Pancreas (tissue), 10 donors: ENCODE measurements around the gene IL36RN. TPM values are rescaled to one million over a fixed set of nuclear protein-coding genes. Genes with fewer than 3 reads are reported as not detected.

Source experiments
- ATAC-seq, 4 donors: fragments of 200-7000 bp; cut with Tn5 transposase; one replicate each; pipeline versions ENCODE4 v1.8.0 to v1.9.1; 2020; ENCODE audit warnings: mild to moderate bottlenecking in 4 of 4, moderate library complexity in 4 of 4
- DNase-seq, 6 donors: peaks; one replicate each; pipeline ENCODE4 v3.0.0-alpha.2; 2020
- FAIRE-seq: peaks from 2 replicates; lab custom pipeline; 2012; peaks lifted over from hg19 to GRCh38; lab: Jason Lieb, UNC
- H3K27ac ChIP-seq, 4 donors: fragments of 200-600 bp; sonication (generic); 1 replicate in 3 of 4; 2 replicates in 1 of 4; pipeline versions ENCODE4 v1.5.0 to v1.8.0; 2020
- H3K27me3 ChIP-seq, 4 donors: fragments of 200-600 bp; one replicate each; pipeline ENCODE4 v1.8.0; 2021
- H3K36me3 ChIP-seq, 3 donors: fragments of 200-600 bp; sonication (generic) in 1 of 3; one replicate each; pipeline versions ENCODE4 v1.5.0 to v1.8.0; 2020 to 2021
- H3K4me1 ChIP-seq, 3 donors: fragments of 200-600 bp; one replicate each; pipeline ENCODE4 v1.8.0; 2021
- H3K4me3 ChIP-seq, 4 donors: fragments of 200-600 bp; sonication (generic) in 2 of 4; one replicate each; pipeline versions ENCODE4 v1.5.0 to v1.8.0; 2020 to 2021
- H3K9me3 ChIP-seq, 4 donors: fragments of 200-600 bp; one replicate each; pipeline ENCODE4 v1.8.0; 2021
- WGBS, 2 donors: extraction: QIAGEN DNeasy Blood & Tissue Kit; methylation state at CpG; one replicate each; pipeline ENCODE4 v1.1.7; 2013; 5-methylcytosine and 5-hydroxymethylcytosine counted together
- intact Hi-C, 3 donors: fragments of 100-400 bp; cut with DNase I; formaldehyde crosslinking; loops; one replicate each; pipeline versions ENCODE4 v1.11.1 to v1.14.2; 2022
- polyA plus RNA-seq, 2 donors: library from polyadenylated mRNA; stranded (reverse); fragments of 200-250 nt; gene quantifications; one replicate each; pipeline ENCODE4 v1.2.3, GENCODE V29; 2013
- total RNA-seq, 6 donors: library from RNA; stranded (reverse); fragmentation: NEBNext Ultra II Directional in 4 of 6; extraction: Animal tissue kit (Norgen Biotek cat#: 25700) in 4 of 6; gene quantifications; one replicate each; pipeline versions ENCODE4 v1.2.1 to v1.2.4, GENCODE V29; 2021 to 2023
- TF ChIP-seq, protein P1 (sequence below), 4 donors: fragments of 200-600 bp; sonication (generic) in 3 of 4; IDR thresholded peaks; one replicate each; pipeline versions ENCODE4 v1.5.0 to v1.8.0; 2021; ENCODE audit warnings: antibody characterized with exemption in 4 of 4
- donor health status: healthy with polysubstance abuse.
- donor health status: DM: no; HTN: no; CAD: no; lungs with moderate emphysema.
- donor health status: DM: no; HTN: no; CAD: no.
- donor health status: control.
- donor health status: control.
- donor health status: Bipolar disorder and iron deficiency.
- donor health status: DM: yes; HTN: yes; CAD: no.
- donor health status: DM: no; HTN: no; CAD: no.
- donor health status: DM: no; HTN: no; CAD: no.
- donor health status: DM: yes; HTN: yes; CAD: no.

The IL36RN gene
- total and polyA plus RNA-seq, 8 donors: not detected

DNA sequence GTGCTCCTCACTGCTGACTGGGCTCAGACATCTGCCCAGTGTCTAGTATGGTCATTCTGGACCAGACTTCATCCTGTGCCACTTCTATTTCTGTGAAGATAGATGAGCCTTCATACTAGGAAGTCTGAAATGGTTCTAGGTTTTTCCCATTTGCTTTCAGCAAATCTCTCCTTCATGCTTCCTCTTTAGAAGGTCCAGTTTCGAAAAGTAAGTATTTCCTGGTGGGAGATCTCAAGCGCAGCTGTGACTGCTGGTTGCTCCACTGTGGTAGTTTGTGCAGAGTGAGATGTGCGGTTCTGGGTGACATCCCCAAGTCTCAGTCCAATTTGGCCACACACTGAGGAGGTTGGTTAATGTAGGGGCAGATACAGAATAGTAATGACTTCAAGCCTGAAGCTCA is 20.7 kb upstream of the IL36RN start:
- FAIRE-seq (no peak), ATAC-seq (no peak), DNase-seq (no peak)
- Histone ChIP-seq H3K4me1 (peaks cover 9 to 23% (median 9%) of the 10 kb centered on the region in 3 donors), H3K27me3 (no peaks in the 10 kb centered on the region), H3K4me3 (no peak overlapping the region), H3K27ac (no peak overlapping the region), H3K9me3 (no peaks in the 10 kb centered on the region), H3K36me3 (no peaks in the 10 kb centered on the region)
- intact Hi-C loops: no loop called here
- WGBS, 2 donors: 91 to 100% methylated on average over 3 of the region's 3 CpGs
- TF ChIP-seq, protein P1, sequence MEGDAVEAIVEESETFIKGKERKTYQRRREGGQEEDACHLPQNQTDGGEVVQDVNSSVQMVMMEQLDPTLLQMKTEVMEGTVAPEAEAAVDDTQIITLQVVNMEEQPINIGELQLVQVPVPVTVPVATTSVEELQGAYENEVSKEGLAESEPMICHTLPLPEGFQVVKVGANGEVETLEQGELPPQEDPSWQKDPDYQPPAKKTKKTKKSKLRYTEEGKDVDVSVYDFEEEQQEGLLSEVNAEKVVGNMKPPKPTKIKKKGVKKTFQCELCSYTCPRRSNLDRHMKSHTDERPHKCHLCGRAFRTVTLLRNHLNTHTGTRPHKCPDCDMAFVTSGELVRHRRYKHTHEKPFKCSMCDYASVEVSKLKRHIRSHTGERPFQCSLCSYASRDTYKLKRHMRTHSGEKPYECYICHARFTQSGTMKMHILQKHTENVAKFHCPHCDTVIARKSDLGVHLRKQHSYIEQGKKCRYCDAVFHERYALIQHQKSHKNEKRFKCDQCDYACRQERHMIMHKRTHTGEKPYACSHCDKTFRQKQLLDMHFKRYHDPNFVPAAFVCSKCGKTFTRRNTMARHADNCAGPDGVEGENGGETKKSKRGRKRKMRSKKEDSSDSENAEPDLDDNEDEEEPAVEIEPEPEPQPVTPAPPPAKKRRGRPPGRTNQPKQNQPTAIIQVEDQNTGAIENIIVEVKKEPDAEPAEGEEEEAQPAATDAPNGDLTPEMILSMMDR (IDR thresholded peaks at IDR 0.05): no peak

DNA sequence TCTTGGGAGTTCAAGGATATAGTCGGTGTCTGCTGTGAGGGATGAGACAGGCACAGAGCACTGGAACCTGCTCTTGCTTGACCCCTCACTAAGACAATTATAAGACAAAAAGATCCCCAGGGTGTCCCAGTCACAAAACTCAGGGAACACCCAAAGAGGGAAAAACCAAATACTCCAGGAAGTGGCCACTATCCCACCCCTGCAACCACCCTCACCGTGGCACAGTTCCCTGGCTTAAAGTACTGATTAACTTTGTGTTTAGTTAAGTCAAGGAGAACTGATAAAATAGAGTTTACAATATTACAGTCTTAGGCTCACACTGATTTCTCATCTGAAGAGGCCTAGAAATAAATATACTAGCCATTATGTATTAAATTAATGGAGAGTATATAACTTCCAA is 19.8 kb upstream of the IL36RN start:
- peak in 3 of 6 donors; percentile 35 to 64 (median 40) for DNase-seq
- FAIRE-seq: no peak
- Histone ChIP-seq H3K4me1 (peaks cover 9 to 23% (median 9%) of the 10 kb centered on the region in 3 donors), H3K4me3 (no peak overlapping the region), H3K36me3 (no peaks in the 10 kb centered on the region), H3K27ac (peak overlapping the region in 1 of 4 donors; percentile 40), H3K9me3 (no peaks in the 10 kb centered on the region), H3K27me3 (no peaks in the 10 kb centered on the region)
- TF ChIP-seq, protein P1 (IDR thresholded peaks at IDR 0.05): no peak
- WGBS, 2 donors: 26 to 30% methylated on average over 2 of the region's 2 CpGs
- peak; percentile 64 to 99 (median 94) for ATAC-seq
- intact Hi-C loops: no loop called here

DNA sequence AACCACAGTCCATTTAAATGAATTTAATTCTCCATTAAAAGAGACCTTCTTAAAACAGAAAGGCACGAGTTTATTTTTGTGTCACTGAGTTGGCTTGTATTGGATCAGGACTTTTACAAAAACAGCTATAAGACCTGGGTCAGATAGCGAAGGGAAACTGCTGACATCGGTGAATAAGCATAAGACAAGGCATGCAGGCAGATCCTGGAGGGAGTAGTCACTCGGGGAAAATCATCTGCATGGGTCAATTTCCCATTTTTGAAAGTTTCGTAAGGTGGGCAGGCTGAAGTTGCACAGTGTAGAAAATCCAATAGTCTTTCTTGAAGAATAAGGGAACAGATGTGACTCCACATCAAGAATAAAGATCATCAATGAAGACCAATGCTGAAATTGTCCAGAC is 19.3 kb upstream of the IL36RN start:
- ATAC-seq: peak in 1 of 4 donors; percentile 13
- FAIRE-seq: no peak
- H3K36me3 ChIP-seq: no peaks in the 10 kb centered on the region
- TF ChIP-seq, protein P1 (IDR thresholded peaks at IDR 0.05): no peak
- peaks cover 9 to 23% (median 9%) of the 10 kb centered on the region in 3 donors for H3K4me1 ChIP-seq
- 17 to 41% methylated on average over 5 of the region's 5 CpGs for WGBS, 2 donors
- H3K27me3 ChIP-seq: no peaks in the 10 kb centered on the region
- no peak for DNase-seq
- no peak overlapping the region for H3K4me3 ChIP-seq
- H3K9me3 ChIP-seq: no peaks in the 10 kb centered on the region
- H3K27ac ChIP-seq: peak overlapping the region in 1 of 4 donors; percentile 40
- intact Hi-C loops: no loop called here

DNA sequence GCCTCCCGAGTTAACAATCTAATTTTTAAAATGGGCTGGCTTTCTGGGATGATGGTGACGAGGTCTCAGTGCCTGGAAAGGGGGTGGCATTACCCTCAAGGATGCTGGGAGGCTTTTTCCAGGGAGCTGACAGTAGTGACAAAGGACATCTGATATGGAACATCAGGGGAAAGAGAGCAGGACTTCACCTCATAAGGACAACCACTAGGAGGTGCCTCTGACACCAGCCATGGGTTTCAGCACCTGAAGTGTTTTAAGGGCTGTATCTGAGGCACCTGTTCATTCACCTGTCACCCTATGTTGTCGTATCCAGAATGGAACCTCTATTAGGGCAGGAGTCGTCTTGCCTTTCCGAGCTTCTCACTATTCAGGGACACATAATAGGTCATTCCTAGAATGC is 17.1 kb upstream of the IL36RN start:
- DNase-seq (no peak), ATAC-seq (no peak), FAIRE-seq (no peak)
- intact Hi-C loops: no loop called here
- WGBS, 2 donors: 86 to 92% methylated on average over 5 of the region's 5 CpGs
- Histone ChIP-seq H3K4me1 (peaks cover 9 to 23% (median 9%) of the 10 kb centered on the region in 3 donors), H3K9me3 (no peaks in the 10 kb centered on the region), H3K36me3 (no peaks in the 10 kb centered on the region), H3K27me3 (no peaks in the 10 kb centered on the region), H3K27ac (no peak overlapping the region), H3K4me3 (no peak overlapping the region)
- TF ChIP-seq, protein P1 (IDR thresholded peaks at IDR 0.05): no peak

DNA sequence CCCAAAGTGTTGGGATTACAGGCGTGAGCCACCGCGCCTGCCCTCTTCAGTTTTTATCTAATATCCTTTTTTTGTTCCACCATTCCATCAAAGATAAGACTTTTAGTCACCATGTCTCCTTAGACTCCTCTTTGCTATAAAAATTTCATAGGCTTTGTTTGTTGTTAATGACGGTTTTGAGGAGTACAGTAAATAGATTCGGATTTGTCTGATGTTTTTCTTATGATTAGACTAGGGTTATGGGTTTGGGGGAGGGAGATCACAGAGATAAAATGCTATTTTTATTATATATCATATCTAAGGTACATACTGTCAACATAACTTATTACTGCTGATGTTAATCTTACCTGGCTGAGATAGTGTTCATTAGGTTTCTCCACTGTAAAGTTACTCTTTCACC is 12.5 kb upstream of the IL36RN start:
- no peaks in the 10 kb centered on the region for H3K36me3 ChIP-seq
- H3K27ac ChIP-seq: no peak overlapping the region
- H3K4me1 ChIP-seq: no peaks in the 10 kb centered on the region
- ATAC-seq (no peak), FAIRE-seq (no peak), DNase-seq (no peak)
- TF ChIP-seq, protein P1 (IDR thresholded peaks at IDR 0.05): no peak
- no peak overlapping the region for H3K4me3 ChIP-seq
- WGBS, 2 donors: 81 to 89% methylated on average over 5 of the region's 5 CpGs
- intact Hi-C loops: no loop called here
- H3K27me3 ChIP-seq: no peaks in the 10 kb centered on the region
- H3K9me3 ChIP-seq: no peaks in the 10 kb centered on the region
